ENCODE results near the gene GPR137C.

GRCh38 chr14:52552063-52552988 lies at the start of gene GPR137C, which contains the start of gene TXNDC16:
- TF ChIP-seq, protein P1, sequence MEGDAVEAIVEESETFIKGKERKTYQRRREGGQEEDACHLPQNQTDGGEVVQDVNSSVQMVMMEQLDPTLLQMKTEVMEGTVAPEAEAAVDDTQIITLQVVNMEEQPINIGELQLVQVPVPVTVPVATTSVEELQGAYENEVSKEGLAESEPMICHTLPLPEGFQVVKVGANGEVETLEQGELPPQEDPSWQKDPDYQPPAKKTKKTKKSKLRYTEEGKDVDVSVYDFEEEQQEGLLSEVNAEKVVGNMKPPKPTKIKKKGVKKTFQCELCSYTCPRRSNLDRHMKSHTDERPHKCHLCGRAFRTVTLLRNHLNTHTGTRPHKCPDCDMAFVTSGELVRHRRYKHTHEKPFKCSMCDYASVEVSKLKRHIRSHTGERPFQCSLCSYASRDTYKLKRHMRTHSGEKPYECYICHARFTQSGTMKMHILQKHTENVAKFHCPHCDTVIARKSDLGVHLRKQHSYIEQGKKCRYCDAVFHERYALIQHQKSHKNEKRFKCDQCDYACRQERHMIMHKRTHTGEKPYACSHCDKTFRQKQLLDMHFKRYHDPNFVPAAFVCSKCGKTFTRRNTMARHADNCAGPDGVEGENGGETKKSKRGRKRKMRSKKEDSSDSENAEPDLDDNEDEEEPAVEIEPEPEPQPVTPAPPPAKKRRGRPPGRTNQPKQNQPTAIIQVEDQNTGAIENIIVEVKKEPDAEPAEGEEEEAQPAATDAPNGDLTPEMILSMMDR (conservative IDR thresholded peaks at IDR 0.05) = no peak
- TF ChIP-seq ZFX (IDR thresholded peaks at IDR 0.05) = peak; percentile 34; the same call in 1 of the 2 replicates

Measured in C4-2B (cell line).